ENCODE measurements around the gene NRXN3.

Gene NRXN3

GRCh38 chr14:78195431-78195830 lies 25.3 kb downstream of the NRXN3 start:
- Mint-ChIP-seq H3K27me3 (no peaks in the 10 kb centered on the region), H3K27ac (no peak overlapping the region), H3K4me3 (no peak overlapping the region), H3K9me3 (no peaks in the 10 kb centered on the region), H3K4me1 (ENCODE audit: low read depth) (no peaks in the 10 kb centered on the region), H3K36me3 (ENCODE audit: low read depth) (no peaks in the 10 kb centered on the region)

- Mint-ChIP-seq H3K27ac (no peak overlapping the region), H3K9me3 (no peaks in the 10 kb centered on the region), H3K36me3 (ENCODE audit: low read depth) (no peaks in the 10 kb centered on the region), H3K4me1 (ENCODE audit: low read depth) (peaks cover 1% of the 10 kb centered on the region), H3K27me3 (no peaks in the 10 kb centered on the region), H3K4me3 (no peak overlapping the region)
Measured at GRCh38 chr14:78196323-78196722, 26.1 kb downstream of the NRXN3 start.

- Mint-ChIP-seq H3K4me3 (no peak overlapping the region), H3K36me3 (ENCODE audit: low read depth) (no peaks in the 10 kb centered on the region), H3K27ac (no peak overlapping the region), H3K9me3 (no peaks in the 10 kb centered on the region), H3K27me3 (no peaks in the 10 kb centered on the region), H3K4me1 (ENCODE audit: low read depth) (peaks cover 9% of the 10 kb centered on the region)
Measured at GRCh38 chr14:78197051-78197450, 26.9 kb downstream of the NRXN3 start.

- H3K27ac Mint-ChIP-seq, result no peak overlapping the region
- no peaks in the 10 kb centered on the region for H3K9me3 Mint-ChIP-seq
- no peaks in the 10 kb centered on the region for H3K36me3 Mint-ChIP-seq (ENCODE audit: low read depth)
- no peaks in the 10 kb centered on the region for H3K27me3 Mint-ChIP-seq
- no peak overlapping the region for H3K4me3 Mint-ChIP-seq
- H3K4me1 Mint-ChIP-seq (ENCODE audit: low read depth), result peaks cover 15% of the 10 kb centered on the region
Measured at GRCh38 chr14:78202163-78202562, 32.0 kb downstream of the NRXN3 start.

GRCh38 chr14:78202976-78203375 lies 32.8 kb downstream of the NRXN3 start:
- Mint-ChIP-seq H3K4me1 (ENCODE audit: low read depth) (peaks cover 15% of the 10 kb centered on the region), H3K9me3 (no peaks in the 10 kb centered on the region), H3K4me3 (no peak overlapping the region), H3K27me3 (no peaks in the 10 kb centered on the region), H3K27ac (no peak overlapping the region), H3K36me3 (ENCODE audit: low read depth) (no peaks in the 10 kb centered on the region)

- no peak overlapping the region for H3K27ac Mint-ChIP-seq
- H3K36me3 Mint-ChIP-seq (ENCODE audit: low read depth), result no peaks in the 10 kb centered on the region
- H3K4me1 Mint-ChIP-seq (ENCODE audit: low read depth), result peaks cover 3% of the 10 kb centered on the region
- H3K9me3 Mint-ChIP-seq, result peaks cover 7% of the 10 kb centered on the region
- H3K4me3 Mint-ChIP-seq, result no peak overlapping the region
- no peaks in the 10 kb centered on the region for H3K27me3 Mint-ChIP-seq
Measured at GRCh38 chr14:78207414-78207813, 37.2 kb downstream of the NRXN3 start.

GRCh38 chr14:78220273-78220672 lies 50.1 kb downstream of the NRXN3 start:
- no peak overlapping the region for H3K27ac Mint-ChIP-seq
- H3K27me3 Mint-ChIP-seq, result no peaks in the 10 kb centered on the region
- no peak overlapping the region for H3K4me3 Mint-ChIP-seq
- no peaks in the 10 kb centered on the region for H3K4me1 Mint-ChIP-seq (ENCODE audit: low read depth)
- no peaks in the 10 kb centered on the region for H3K36me3 Mint-ChIP-seq (ENCODE audit: low read depth)
- no peaks in the 10 kb centered on the region for H3K9me3 Mint-ChIP-seq

GRCh38 chr14:78222746-78223145 lies 52.6 kb downstream of the NRXN3 start:
- Mint-ChIP-seq H3K9me3 (peaks cover 3% of the 10 kb centered on the region), H3K36me3 (ENCODE audit: low read depth) (no peaks in the 10 kb centered on the region), H3K27ac (no peak overlapping the region), H3K4me3 (no peak overlapping the region), H3K4me1 (ENCODE audit: low read depth) (no peaks in the 10 kb centered on the region), H3K27me3 (no peaks in the 10 kb centered on the region)

GRCh38 chr14:78227248-78228077 lies 57.3 kb downstream of the NRXN3 start:
- peaks cover 3% of the 10 kb centered on the region for H3K9me3 Mint-ChIP-seq
- peaks cover 6% of the 10 kb centered on the region for H3K4me1 Mint-ChIP-seq (ENCODE audit: low read depth)
- no peak overlapping the region for H3K4me3 Mint-ChIP-seq
- no peaks in the 10 kb centered on the region for H3K36me3 Mint-ChIP-seq (ENCODE audit: low read depth)
- H3K27ac Mint-ChIP-seq, result no peak overlapping the region
- H3K27me3 Mint-ChIP-seq, result peaks cover 11% of the 10 kb centered on the region

- Mint-ChIP-seq H3K27ac (no peak overlapping the region), H3K9me3 (peaks cover 3% of the 10 kb centered on the region), H3K4me1 (ENCODE audit: low read depth) (peaks cover 6% of the 10 kb centered on the region), H3K4me3 (no peak overlapping the region), H3K27me3 (peaks cover 14% of the 10 kb centered on the region), H3K36me3 (ENCODE audit: low read depth) (no peaks in the 10 kb centered on the region)
Measured at GRCh38 chr14:78228702-78229327, 58.6 kb downstream of the NRXN3 start.

GRCh38 chr14:78232231-78233000 lies 62.2 kb downstream of the NRXN3 start:
- no peak overlapping the region for H3K27ac Mint-ChIP-seq

GRCh38 chr14:78238141-78238540 lies 68.0 kb downstream of the NRXN3 start:
- no peak overlapping the region for H3K4me3 Mint-ChIP-seq
- H3K9me3 Mint-ChIP-seq, result peaks cover 4% of the 10 kb centered on the region

More at GRCh38 chr14:78232231-78233000, 62.2 kb downstream of the NRXN3 start:
- Mint-ChIP-seq H3K9me3 (peaks cover 3% of the 10 kb centered on the region), H3K27me3 (peaks cover 24% of the 10 kb centered on the region), H3K4me3 (no peak overlapping the region), H3K4me1 (ENCODE audit: low read depth) (peaks cover 6% of the 10 kb centered on the region), H3K36me3 (ENCODE audit: low read depth) (no peaks in the 10 kb centered on the region)

GRCh38 chr14:78240567-78240966 lies 70.4 kb downstream of the NRXN3 start:
- peaks cover 20% of the 10 kb centered on the region for H3K27me3 Mint-ChIP-seq
- H3K9me3 Mint-ChIP-seq, result peaks cover 4% of the 10 kb centered on the region
- no peak overlapping the region for H3K27ac Mint-ChIP-seq
- H3K36me3 Mint-ChIP-seq (ENCODE audit: low read depth), result no peaks in the 10 kb centered on the region
- no peaks in the 10 kb centered on the region for H3K4me1 Mint-ChIP-seq (ENCODE audit: low read depth)
- no peak overlapping the region for H3K4me3 Mint-ChIP-seq

More at GRCh38 chr14:78238141-78238540, 68.0 kb downstream of the NRXN3 start:
- Mint-ChIP-seq H3K4me1 (ENCODE audit: low read depth) (no peaks in the 10 kb centered on the region), H3K27me3 (peaks cover 26% of the 10 kb centered on the region), H3K36me3 (ENCODE audit: low read depth) (no peaks in the 10 kb centered on the region), H3K27ac (no peak overlapping the region)

- Mint-ChIP-seq H3K4me1 (ENCODE audit: low read depth) (no peaks in the 10 kb centered on the region), H3K27me3 (peaks cover 17% of the 10 kb centered on the region), H3K36me3 (ENCODE audit: low read depth) (no peaks in the 10 kb centered on the region), H3K9me3 (peaks cover 4% of the 10 kb centered on the region), H3K27ac (no peak overlapping the region), H3K4me3 (no peak overlapping the region)
Measured at GRCh38 chr14:78242086-78242485, 71.9 kb downstream of the NRXN3 start.

- Mint-ChIP-seq H3K36me3 (ENCODE audit: low read depth) (no peaks in the 10 kb centered on the region), H3K9me3 (no peaks in the 10 kb centered on the region), H3K4me3 (no peak overlapping the region), H3K4me1 (ENCODE audit: low read depth) (no peaks in the 10 kb centered on the region), H3K27me3 (peaks cover 11% of the 10 kb centered on the region), H3K27ac (no peak overlapping the region)
Measured at GRCh38 chr14:78243187-78243586, 73.0 kb downstream of the NRXN3 start.
